Mesodermal cell (in vitro differentiated cells): ENCODE measurements around the gene ARHGEF10L.

Experiments
- H3K27ac ChIP-seq: 2 replicates; pipeline ENCODE4 v1.7.0; 2013; ENCODE audit warnings: mild to moderate bottlenecking, low read depth, low read length, moderate library complexity; ENCODE audit not compliant: severe bottlenecking
- H3K36me3 ChIP-seq: 2 replicates; pipeline ENCODE4 v1.7.1; 2013; ENCODE audit warnings: mild to moderate bottlenecking, low read length, moderate library complexity; ENCODE audit not compliant: control insufficient read depth, insufficient read depth
- H3K4me1 ChIP-seq: one replicate; pipeline ENCODE4 v1.7.1; 2013; ENCODE audit warnings: mild to moderate bottlenecking, low read length; ENCODE audit not compliant: insufficient read depth, control insufficient read depth, poor library complexity, severe bottlenecking
- H3K4me3 ChIP-seq: 2 replicates; pipeline ENCODE4 v1.7.0; 2013; ENCODE audit warnings: low read length, control low read depth, mild to moderate bottlenecking; ENCODE audit not compliant: insufficient read depth, poor library complexity, severe bottlenecking; ENCODE audit errors: extremely low read depth
- H3K9me3 ChIP-seq: 2 replicates; pipeline ENCODE4 v1.7.1; 2013; ENCODE audit warnings: mild to moderate bottlenecking, low read length, moderate library complexity; ENCODE audit not compliant: control insufficient read depth
- WGBS, 2 experiments: methylation state at CpG; one replicate each; pipeline ENCODE4 v1.1.5; 2013; ENCODE audit warnings: missing lambda C conversion rate in 2 of 2; ENCODE audit not compliant: insufficient coverage in 2 of 2; 5-methylcytosine and 5-hydroxymethylcytosine counted together

ARHGEF10L gene

GRCh38 chr1:17585266-17585987, 45.9 kb downstream of the ARHGEF10L start:
- WGBS, 2 experiments, result 95 to 96% methylated on average over 4 to 7 of the region's 9 CpGs
- no peak overlapping the region for H3K27ac ChIP-seq

DNA sequence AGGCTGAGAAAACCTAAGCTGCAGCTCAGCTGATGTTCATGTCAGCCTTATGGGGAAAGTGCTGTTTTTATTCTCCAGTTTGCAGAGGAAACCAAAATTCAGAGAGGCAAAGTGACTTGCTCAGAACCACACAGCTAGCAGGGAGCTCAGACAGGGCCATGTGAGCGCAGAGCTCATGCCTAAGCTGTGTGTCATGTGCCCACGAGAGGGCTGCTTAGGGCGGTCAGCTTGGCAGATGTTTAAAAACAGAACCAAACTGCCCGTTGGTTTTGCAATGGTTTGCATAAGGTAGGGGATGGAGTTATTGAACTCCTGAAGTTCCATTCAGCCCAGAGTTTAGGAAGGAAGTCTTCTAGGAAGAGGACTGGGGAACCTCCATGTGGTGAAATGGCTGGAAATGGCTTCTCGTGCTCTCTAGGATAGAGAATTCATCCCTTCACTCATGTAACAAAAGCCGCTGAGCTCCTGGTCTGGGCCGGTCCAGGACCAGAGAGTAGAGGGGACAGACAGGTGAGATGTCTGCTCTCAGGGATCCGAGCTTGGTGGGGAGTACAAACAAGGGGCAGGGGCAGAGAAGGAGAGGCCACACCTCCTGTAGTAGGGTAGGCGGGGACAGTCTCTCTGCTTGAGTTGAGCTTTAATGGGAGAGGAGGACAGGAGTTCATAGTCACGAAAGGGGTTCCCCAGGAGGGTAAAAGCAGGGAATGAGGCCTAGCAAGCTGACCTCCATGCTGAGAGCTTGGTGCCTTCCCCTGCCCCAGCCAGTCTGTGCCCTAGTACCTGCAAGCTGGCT, 46.9 kb downstream of the ARHGEF10L start:
- WGBS, 2 experiments, result 62 to 69% methylated on average over 6 to 9 of the region's 10 CpGs
- no peak overlapping the region for H3K4me3 ChIP-seq
- peaks cover 58% of the 10 kb centered on the region for H3K4me1 ChIP-seq
- H3K36me3 ChIP-seq, result peaks cover 18% of the 10 kb centered on the region
- peak overlapping the region; percentile 99 for H3K27ac ChIP-seq
- no peaks in the 10 kb centered on the region for H3K9me3 ChIP-seq

More at GRCh38 chr1:17585266-17585987, 45.9 kb downstream of the ARHGEF10L start:
- H3K36me3 ChIP-seq, result peaks cover 15% of the 10 kb centered on the region
- H3K4me1 ChIP-seq, result peaks cover 60% of the 10 kb centered on the region
- no peak overlapping the region for H3K4me3 ChIP-seq
- no peaks in the 10 kb centered on the region for H3K9me3 ChIP-seq

DNA sequence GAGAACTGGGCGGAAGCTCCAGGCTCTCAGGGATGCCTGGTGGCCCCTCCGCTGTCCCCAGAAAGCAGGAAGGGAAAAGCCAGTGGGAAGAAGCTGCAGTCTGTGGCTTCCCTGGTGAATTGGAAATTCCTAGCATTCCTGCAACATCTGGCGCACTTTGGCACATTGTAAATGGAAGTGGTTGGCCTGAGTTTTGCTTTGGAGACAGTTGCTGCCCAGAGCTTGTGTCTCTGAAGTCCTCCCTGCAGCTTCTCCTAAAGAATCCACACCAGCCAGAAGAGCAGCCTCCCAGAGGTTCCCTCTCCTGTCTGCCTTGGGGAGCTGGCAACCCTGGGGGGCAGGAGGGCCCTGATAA, 48.2 kb downstream of the ARHGEF10L start:
- peaks cover 49% of the 10 kb centered on the region for H3K4me1 ChIP-seq

GRCh38 chr1:17588048-17588871, 48.8 kb downstream of the ARHGEF10L start:
- WGBS, 2 experiments, result 12 to 17% methylated on average over 4 to 6 of the region's 13 CpGs
- peaks cover 20% of the 10 kb centered on the region for H3K36me3 ChIP-seq
- peak overlapping the region; percentile 99 for H3K27ac ChIP-seq
- H3K9me3 ChIP-seq, result no peaks in the 10 kb centered on the region
- H3K4me1 ChIP-seq, result peaks cover 47% of the 10 kb centered on the region
- H3K4me3 ChIP-seq, result peak overlapping the region; percentile 6

More for the DNA sequence above, 48.2 kb downstream of the ARHGEF10L start:
- Histone ChIP-seq H3K27ac (peak overlapping the region; percentile 99), H3K9me3 (no peaks in the 10 kb centered on the region), H3K4me3 (peak overlapping the region; percentile 6), H3K36me3 (peaks cover 21% of the 10 kb centered on the region)
- 35 to 38% methylated on average over 3 of the region's 3 CpGs for WGBS, 2 experiments

DNA sequence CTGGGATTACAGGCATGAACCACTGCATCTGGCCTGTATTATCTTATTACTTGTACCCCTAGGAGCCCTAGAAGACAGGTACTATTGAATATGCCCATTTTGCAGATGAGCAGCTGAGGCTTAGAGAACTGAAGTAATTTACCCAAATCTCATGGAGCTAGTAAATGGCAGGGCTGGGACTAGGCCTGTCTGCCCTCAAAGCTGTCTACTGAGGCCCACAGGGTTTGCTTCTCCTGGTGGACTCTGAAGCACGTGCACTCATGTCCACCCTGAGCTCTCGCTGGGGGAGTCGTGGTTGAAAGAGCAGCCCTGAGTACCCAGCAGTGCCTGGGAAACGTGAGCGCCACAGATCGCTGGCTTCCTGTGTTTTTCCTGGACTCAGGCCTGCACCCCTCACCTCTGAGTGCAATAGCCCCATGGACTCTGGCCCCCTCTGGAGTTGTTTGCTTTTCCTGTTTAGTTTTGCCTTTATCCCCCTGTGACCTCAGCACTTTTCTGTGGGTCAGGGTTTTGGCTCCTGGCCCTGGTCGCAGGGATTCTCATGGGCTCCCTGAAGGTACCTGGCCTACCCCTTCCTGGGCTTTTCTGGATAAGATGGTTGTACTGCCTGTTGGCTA, 52.4 kb downstream of the ARHGEF10L start:
- Histone ChIP-seq H3K4me1 (peaks cover 41% of the 10 kb centered on the region), H3K27ac (no peak overlapping the region), H3K36me3 (peaks cover 22% of the 10 kb centered on the region), H3K4me3 (no peak overlapping the region), H3K9me3 (no peaks in the 10 kb centered on the region)
- WGBS, 2 experiments, result 80 to 82% methylated on average over 7 of the region's 7 CpGs

- H3K4me3 ChIP-seq, result no peak overlapping the region
- peaks cover 25% of the 10 kb centered on the region for H3K36me3 ChIP-seq
- H3K27ac ChIP-seq, result no peak overlapping the region
- peaks cover 22% of the 10 kb centered on the region for H3K4me1 ChIP-seq
- H3K9me3 ChIP-seq, result no peaks in the 10 kb centered on the region
- WGBS, 2 experiments, result 89 to 100% methylated on average over 4 of the region's 5 CpGs
Observed at GRCh38 chr1:17594026-17594425, 54.5 kb downstream of the ARHGEF10L start.

GRCh38 chr1:17594690-17595601, 55.4 kb downstream of the ARHGEF10L start:
- WGBS, 2 experiments, result 94 to 95% methylated on average over 3 of the region's 8 CpGs
- Histone ChIP-seq H3K27ac (no peak overlapping the region), H3K4me1 (peaks cover 15% of the 10 kb centered on the region), H3K4me3 (no peak overlapping the region), H3K9me3 (no peaks in the 10 kb centered on the region), H3K36me3 (peaks cover 31% of the 10 kb centered on the region)

DNA sequence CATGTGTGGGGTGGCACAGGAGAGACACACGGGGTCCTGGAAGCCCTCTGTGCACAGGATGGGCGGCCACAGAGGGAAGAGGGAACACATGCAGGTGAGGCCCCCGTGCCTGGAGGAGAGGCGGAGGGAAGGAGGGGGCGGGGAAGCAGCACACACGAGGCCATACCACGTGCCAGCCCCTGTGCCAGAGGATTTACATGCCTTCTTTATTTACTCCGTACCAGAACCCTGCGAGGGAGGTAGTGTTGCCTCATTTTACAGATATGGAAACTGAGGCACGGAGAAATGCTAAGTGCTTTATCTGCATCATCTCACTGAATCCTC, 56.1 kb downstream of the ARHGEF10L start:
- Histone ChIP-seq H3K27ac (no peak overlapping the region), H3K4me3 (no peak overlapping the region), H3K36me3 (peaks cover 37% of the 10 kb centered on the region), H3K4me1 (peaks cover 15% of the 10 kb centered on the region), H3K9me3 (no peaks in the 10 kb centered on the region)
- 84% methylated on average over 9 of the region's 10 CpGs for WGBS, 2 experiments

GRCh38 chr1:17596186-17596585, 56.7 kb downstream of the ARHGEF10L start:
- 84 to 87% methylated on average over 8 of the region's 9 CpGs for WGBS, 2 experiments
- H3K4me1 ChIP-seq, result peaks cover 15% of the 10 kb centered on the region
- no peak overlapping the region for H3K4me3 ChIP-seq
- H3K36me3 ChIP-seq, result peaks cover 35% of the 10 kb centered on the region
- H3K9me3 ChIP-seq, result no peaks in the 10 kb centered on the region
- no peak overlapping the region for H3K27ac ChIP-seq
